DND-41 (cell line): ENCODE results near the gene ZMIZ1.

Experiments used
- ATAC-seq: fragments of 200-7000 bp; cut with Tn5 transposase; 3 replicates; pipeline ENCODE4 v1.9.1; 2021; ENCODE audit warnings: low read depth; ENCODE audit not compliant: insufficient read depth
- DNase-seq: peaks from one replicate; pipeline ENCODE4 v3.0.0-alpha.2; 2020
- H2AFZ ChIP-seq: 2 replicates; pipeline ENCODE4 v1.6.0; 2012; ENCODE audit warnings: low read depth, low read length
- H3K27ac ChIP-seq: 2 replicates; pipeline ENCODE4 v1.5.1; 2012; ENCODE audit warnings: low read length, inconsistent platforms
- H3K27me3 ChIP-seq: fragments of 200-600 bp; sonication (generic); 2 replicates; pipeline ENCODE4 v1.6.0; 2012; ENCODE audit warnings: low read length, mild to moderate bottlenecking, inconsistent platforms; ENCODE audit not compliant: insufficient read depth, poor library complexity
- H3K36me3 ChIP-seq: 2 replicates; pipeline ENCODE4 v1.5.1; 2012; ENCODE audit warnings: low read length, inconsistent platforms; ENCODE audit not compliant: insufficient read depth
- H3K4me1 ChIP-seq: 2 replicates; pipeline ENCODE4 v1.5.1; 2012; ENCODE audit warnings: mild to moderate bottlenecking, low read length; ENCODE audit not compliant: insufficient read depth
- H3K4me2 ChIP-seq: 2 replicates; pipeline ENCODE4 v1.6.0; 2012; ENCODE audit warnings: mild to moderate bottlenecking, moderate library complexity, low read length, inconsistent platforms; ENCODE audit not compliant: insufficient read depth
- H3K4me3 ChIP-seq, 2 experiments: fragments of 200-600 bp in 1 of 2; shearing (Covaris generic) in 1 of 2; 2 replicates each; pipeline ENCODE4 v1.5.1; 2012 to 2016; ENCODE audit warnings: inconsistent platforms in 2 of 2, low read length in 2 of 2, mild to moderate bottlenecking in 2 of 2, low read depth in 1 of 2, moderate library complexity in 1 of 2
- H3K79me2 ChIP-seq: 2 replicates; pipeline ENCODE4 v1.6.0; 2012; ENCODE audit warnings: low read length, inconsistent platforms; ENCODE audit not compliant: insufficient read depth
- H3K9ac ChIP-seq: 2 replicates; pipeline ENCODE4 v1.6.0; 2012; ENCODE audit warnings: low read depth, mild to moderate bottlenecking, inconsistent platforms, low read length, moderate library complexity
- H3K9me3 ChIP-seq: 2 replicates; pipeline ENCODE4 v1.5.1; 2012; ENCODE audit warnings: low read length, moderate library complexity, mild to moderate bottlenecking, inconsistent platforms; ENCODE audit not compliant: insufficient read depth, severe bottlenecking
- H4K20me1 ChIP-seq: 2 replicates; pipeline ENCODE4 v1.6.0; 2012; ENCODE audit warnings: low read length; ENCODE audit not compliant: insufficient read depth
- CTCF ChIP-seq: IDR thresholded peaks from 2 replicates; pipeline ENCODE4 v1.5.1; 2012; ENCODE audit warnings: borderline replicate concordance, low read length, moderate library complexity, mild to moderate bottlenecking; ENCODE audit not compliant: poor library complexity, severe bottlenecking; ENCODE audit errors: extremely low read depth
- EZH2 ChIP-seq: IDR thresholded peaks from 3 replicates; pipeline ENCODE4 v1.6.1; 2012; ENCODE audit warnings: borderline replicate concordance, low read depth, mild to moderate bottlenecking, moderate library complexity, low read length, inconsistent platforms; ENCODE audit not compliant: severe bottlenecking

Gene ZMIZ1

DNA sequence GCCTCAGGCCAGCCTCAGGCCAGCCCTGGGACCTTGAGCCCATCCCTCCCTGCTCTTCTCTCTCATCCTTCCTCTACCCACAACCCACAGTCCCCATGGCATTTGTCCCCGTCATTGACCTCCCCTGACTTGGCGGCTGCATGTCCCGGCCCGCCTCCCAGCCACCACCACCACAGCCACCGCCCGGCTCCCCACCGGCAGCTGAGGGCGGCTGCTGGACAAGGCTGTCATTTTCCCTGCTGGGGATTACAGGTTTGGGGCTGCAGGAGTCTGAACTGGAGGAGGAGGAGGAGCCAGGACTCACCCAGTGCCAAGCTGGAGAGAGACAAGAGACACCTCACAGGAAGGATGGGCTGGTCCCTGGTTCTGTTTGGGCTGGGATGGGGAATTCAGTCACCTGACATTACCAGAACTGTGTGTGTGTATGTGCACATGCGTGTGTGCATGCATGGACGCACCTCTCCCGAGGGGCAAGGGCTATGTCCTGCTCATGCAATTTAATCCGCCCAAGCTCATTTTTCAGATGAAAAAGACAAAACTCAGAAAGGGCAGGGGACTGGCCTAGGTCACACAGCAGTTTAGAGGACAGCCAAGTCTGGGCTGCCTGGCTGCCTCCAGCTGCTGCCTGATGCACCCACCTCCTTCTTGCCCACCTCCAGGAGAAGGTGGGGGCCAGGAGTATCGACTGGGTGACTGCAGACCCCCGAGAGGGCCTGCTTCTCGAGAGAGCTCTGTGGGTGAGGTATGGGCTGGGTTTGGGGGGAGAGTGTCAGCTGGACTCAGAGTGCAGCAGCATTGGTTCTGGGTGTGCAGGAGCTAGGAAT is 113.1 kb downstream of the ZMIZ1 start:
- Histone ChIP-seq H3K4me3 (no peak overlapping the region), H3K36me3 (peaks cover 28% of the 10 kb centered on the region), H2AFZ (no peak overlapping the region), H3K4me1 (no peaks in the 10 kb centered on the region), H3K27ac (peak overlapping the region; percentile 13; the same call in 1 of the 2 replicates), H4K20me1 (peaks cover 49% of the 10 kb centered on the region), H3K27me3 (no peaks in the 10 kb centered on the region), H3K9ac (no peak overlapping the region), H3K4me2 (no peak overlapping the region), H3K79me2 (no peaks in the 10 kb centered on the region), H3K9me3 (no peaks in the 10 kb centered on the region)
- no peak for ATAC-seq
- no peak for DNase-seq
- no peak for TF ChIP-seq CTCF
- TF ChIP-seq EZH2 = no peak

GRCh38 chr10:79182781-79183467 is 114.2 kb downstream of the ZMIZ1 start:
- H4K20me1 ChIP-seq = peaks cover 49% of the 10 kb centered on the region
- DNase-seq (no peak), ATAC-seq (no peak)
- no peaks in the 10 kb centered on the region for H3K79me2 ChIP-seq
- no peaks in the 10 kb centered on the region for H3K27me3 ChIP-seq
- H3K4me1 ChIP-seq = no peaks in the 10 kb centered on the region
- H2AFZ ChIP-seq = no peak overlapping the region
- H3K4me3 ChIP-seq = no peak overlapping the region
- H3K9ac ChIP-seq = no peak overlapping the region
- TF ChIP-seq EZH2 (no peak), CTCF (no peak)
- no peak overlapping the region for H3K27ac ChIP-seq
- no peak overlapping the region for H3K4me2 ChIP-seq
- peaks cover 36% of the 10 kb centered on the region for H3K36me3 ChIP-seq
- no peaks in the 10 kb centered on the region for H3K9me3 ChIP-seq

GRCh38 chr10:79183468-79183865 is 114.7 kb downstream of the ZMIZ1 start:
- no peak for TF ChIP-seq EZH2
- peaks cover 39% of the 10 kb centered on the region for H3K36me3 ChIP-seq
- no peak overlapping the region for H3K27ac ChIP-seq
- H3K9ac ChIP-seq = no peak overlapping the region
- no peaks in the 10 kb centered on the region for H3K79me2 ChIP-seq
- no peaks in the 10 kb centered on the region for H3K27me3 ChIP-seq
- no peak overlapping the region for H2AFZ ChIP-seq
- H4K20me1 ChIP-seq = peaks cover 49% of the 10 kb centered on the region
- no peaks in the 10 kb centered on the region for H3K4me1 ChIP-seq
- H3K9me3 ChIP-seq = no peaks in the 10 kb centered on the region
- H3K4me2 ChIP-seq = no peak overlapping the region
- H3K4me3 ChIP-seq = no peak overlapping the region
- ATAC-seq (no peak), DNase-seq (no peak)

GRCh38 chr10:79184145-79184625 is 115.4 kb downstream of the ZMIZ1 start:
- Histone ChIP-seq H3K27ac (no peak overlapping the region; the same call in 1 of the 2 replicates), H3K36me3 (peaks cover 39% of the 10 kb centered on the region)

More at GRCh38 chr10:79184145-79184625, 115.4 kb downstream of the ZMIZ1 start:
- DNase-seq = no peak
- no peaks in the 10 kb centered on the region for H3K79me2 ChIP-seq
- no peaks in the 10 kb centered on the region for H3K4me1 ChIP-seq
- H3K4me2 ChIP-seq = no peak overlapping the region
- H3K9ac ChIP-seq = no peak overlapping the region
- H2AFZ ChIP-seq = no peak overlapping the region
- no peak for ATAC-seq
- peaks cover 55% of the 10 kb centered on the region for H4K20me1 ChIP-seq
- no peaks in the 10 kb centered on the region for H3K27me3 ChIP-seq
- no peak overlapping the region for H3K4me3 ChIP-seq
- H3K9me3 ChIP-seq = no peaks in the 10 kb centered on the region
- no peak for TF ChIP-seq EZH2
- TF ChIP-seq CTCF = no peak
